ENCODE data around the gene GPC3. TPM values are rescaled to one million over a fixed set of nuclear protein-coding genes. Genes with fewer than 3 reads are reported as not detected.

GPC3 gene
- polyA plus RNA-seq, 1 experiment = not detected

GRCh38 chrX:133648594-133648993, 336.8 kb downstream of the GPC3 start:
- TF ChIP-seq CTCF (IDR thresholded peaks at IDR 0.05; ENCODE audit: insufficient read depth, low read depth, low read length) = no peak
- POLR2A ChIA-PET = no interaction called here
- no peak for DNase-seq (ENCODE audit: low read depth)
- CTCF ChIA-PET = no interaction called here
- H3K27me3 ChIP-seq (ENCODE audit: control insufficient read depth, insufficient read depth, low read length) = no peaks in the 10 kb centered on the region
- no peaks in the 10 kb centered on the region for H3K36me3 ChIP-seq (ENCODE audit: control insufficient read depth, insufficient read depth, low read length)
- no peak overlapping the region for H3K4me3 ChIP-seq (ENCODE audit: low read depth, low read length)

- POLR2A ChIA-PET = no interaction called here
- TF ChIP-seq CTCF (IDR thresholded peaks at IDR 0.05; ENCODE audit: insufficient read depth, low read depth, low read length) = no peak
- Histone ChIP-seq H3K36me3 (ENCODE audit: control insufficient read depth, insufficient read depth, low read length) (no peaks in the 10 kb centered on the region), H3K4me3 (ENCODE audit: low read depth, low read length) (no peak overlapping the region), H3K27me3 (ENCODE audit: control insufficient read depth, insufficient read depth, low read length) (no peaks in the 10 kb centered on the region)
- DNase-seq (ENCODE audit: low read depth) = no peak
- CTCF ChIA-PET = no interaction called here
These were observed 338.7 kb downstream of the GPC3 start for GRCh38 chrX:133646719-133647116.

GRCh38 chrX:133645977-133646718, 339.2 kb downstream of the GPC3 start:
- ChIA-PET CTCF (no interaction called here), POLR2A (no interaction called here)
- no peak for TF ChIP-seq CTCF (IDR thresholded peaks at IDR 0.05; ENCODE audit: insufficient read depth, low read depth, low read length)

GRCh38 chrX:133645256-133645655, 340.1 kb downstream of the GPC3 start:
- Histone ChIP-seq H3K4me3 (ENCODE audit: low read depth, low read length) (no peak overlapping the region), H3K36me3 (ENCODE audit: control insufficient read depth, insufficient read depth, low read length) (no peaks in the 10 kb centered on the region), H3K27me3 (ENCODE audit: control insufficient read depth, insufficient read depth, low read length) (no peaks in the 10 kb centered on the region)
- no peak for TF ChIP-seq CTCF (IDR thresholded peaks at IDR 0.05; ENCODE audit: insufficient read depth, low read depth, low read length)
- ChIA-PET POLR2A (no interaction called here), CTCF (interaction anchor here (0.7 kb wide), 1 partner anchor 50 kb away, joined by 3 read pairs; no protein-coding TSS in a partner anchor)
- no peak for DNase-seq (ENCODE audit: low read depth)

More at GRCh38 chrX:133645977-133646718, 339.2 kb downstream of the GPC3 start:
- H3K36me3 ChIP-seq (ENCODE audit: control insufficient read depth, insufficient read depth, low read length) = no peaks in the 10 kb centered on the region
- no peak overlapping the region for H3K4me3 ChIP-seq (ENCODE audit: low read depth, low read length)
- H3K27me3 ChIP-seq (ENCODE audit: control insufficient read depth, insufficient read depth, low read length) = no peaks in the 10 kb centered on the region
- DNase-seq (ENCODE audit: low read depth) = no peak

GRCh38 chrX:133640161-133641015, 345.0 kb downstream of the GPC3 start:
- Histone ChIP-seq H3K4me3 (ENCODE audit: low read depth, low read length) (no peak overlapping the region), H3K27me3 (ENCODE audit: control insufficient read depth, insufficient read depth, low read length) (no peaks in the 10 kb centered on the region), H3K36me3 (ENCODE audit: control insufficient read depth, insufficient read depth, low read length) (no peaks in the 10 kb centered on the region)
- POLR2A ChIA-PET = no interaction called here
- CTCF ChIA-PET = no interaction called here
- TF ChIP-seq CTCF (IDR thresholded peaks at IDR 0.05; ENCODE audit: insufficient read depth, low read depth, low read length) = no peak
- no peak for DNase-seq (ENCODE audit: low read depth)

All from BJ (cell line).